C4-2B (cell line): Measurements from ENCODE around the gene CDC45.
A peak's percentile ranks its signal among the peaks of the same experiment; 100 is the strongest.
"Not testable (repeated sequence)": the region's sequence is repeated elsewhere in the genome, so short reads cannot be mapped to it uniquely, and the experiment has no call there.

Experiments used
- H3K27ac ChIP-seq: fragments of 450-650 bp; 2 replicates; pipeline ENCODE4 v1.5.1; 2017
- CTCF ChIP-seq: fragments of 450-650 bp; conservative IDR thresholded peaks from 2 replicates; pipeline ENCODE4 v1.5.1; 2017; ENCODE audit warnings: mild to moderate bottlenecking
- ZFX ChIP-seq: fragments of 450-650 bp; IDR thresholded peaks from 2 replicates; pipeline ENCODE4 v1.6.1; 2017

CDC45 gene

GRCh38 chr22:19434829-19435580 is 44.7 kb upstream of the CDC45 start:
- no peak overlapping the region for H3K27ac ChIP-seq
- no peak for TF ChIP-seq CTCF
- TF ChIP-seq ZFX: no peak

GRCh38 chr22:19436444-19437161 is 43.1 kb upstream of the CDC45 start:
- not testable (repeated sequence) for H3K27ac ChIP-seq

- TF ChIP-seq CTCF (no peak), ZFX (no peak)
- H3K27ac ChIP-seq: no peak overlapping the region
These were observed 41.4 kb upstream of the CDC45 start for GRCh38 chr22:19438298-19438697.

GRCh38 chr22:19440411-19441195 is 39.1 kb upstream of the CDC45 start:
- TF ChIP-seq ZFX: no peak
- no peak overlapping the region for H3K27ac ChIP-seq

- no peak for TF ChIP-seq ZFX
- TF ChIP-seq CTCF: no peak
These were observed 37.6 kb upstream of the CDC45 start for GRCh38 chr22:19442166-19442565.

GRCh38 chr22:19443544-19444211 is 36.0 kb upstream of the CDC45 start:
- TF ChIP-seq ZFX (no peak), CTCF (no peak)
- H3K27ac ChIP-seq: no peak overlapping the region

More at GRCh38 chr22:19442166-19442565, 37.6 kb upstream of the CDC45 start:
- H3K27ac ChIP-seq: no peak overlapping the region

GRCh38 chr22:19445279-19445982 is 34.3 kb upstream of the CDC45 start:
- H3K27ac ChIP-seq: not testable (repeated sequence)

GRCh38 chr22:19446603-19447329 is 33.0 kb upstream of the CDC45 start:
- TF ChIP-seq CTCF (no peak), ZFX (no peak)
- peak overlapping the region; percentile 93 for H3K27ac ChIP-seq
